Vagina (tissue), 2 donors: Measurements from ENCODE around the gene DDX56.

ENCODE experiments used
- POLR2A ChIP-seq, 2 donors: fragments of 450-650 bp; IDR thresholded peaks; one replicate each; pipeline ENCODE4 v1.6.1; 2017; ENCODE audit warnings: antibody characterized with exemption in 2 of 2, mild to moderate bottlenecking in 2 of 2, moderate library complexity in 2 of 2
- POLR2AphosphoS5 ChIP-seq, 2 donors: sonication (generic); formaldehyde crosslinking; IDR thresholded peaks; one replicate each; pipeline ENCODE4 v1.9.0; 2017; ENCODE audit warnings: antibody characterized with exemption in 2 of 2, mild to moderate bottlenecking in 2 of 2, low read depth in 1 of 2; ENCODE audit not compliant: insufficient read depth in 1 of 2
- TF ChIP-seq, protein P1 (sequence below), 3 experiments: fragments of 450-650 bp in 2 of 3; fragments of 200-600 bp in 1 of 3; sonication (generic) in 1 of 3; IDR thresholded peaks; one replicate each; pipeline ENCODE4 v1.5.1; 2017 to 2019; ENCODE audit warnings: antibody characterized with exemption in 3 of 3, mild to moderate bottlenecking in 2 of 3, moderate library complexity in 2 of 3

DNA sequence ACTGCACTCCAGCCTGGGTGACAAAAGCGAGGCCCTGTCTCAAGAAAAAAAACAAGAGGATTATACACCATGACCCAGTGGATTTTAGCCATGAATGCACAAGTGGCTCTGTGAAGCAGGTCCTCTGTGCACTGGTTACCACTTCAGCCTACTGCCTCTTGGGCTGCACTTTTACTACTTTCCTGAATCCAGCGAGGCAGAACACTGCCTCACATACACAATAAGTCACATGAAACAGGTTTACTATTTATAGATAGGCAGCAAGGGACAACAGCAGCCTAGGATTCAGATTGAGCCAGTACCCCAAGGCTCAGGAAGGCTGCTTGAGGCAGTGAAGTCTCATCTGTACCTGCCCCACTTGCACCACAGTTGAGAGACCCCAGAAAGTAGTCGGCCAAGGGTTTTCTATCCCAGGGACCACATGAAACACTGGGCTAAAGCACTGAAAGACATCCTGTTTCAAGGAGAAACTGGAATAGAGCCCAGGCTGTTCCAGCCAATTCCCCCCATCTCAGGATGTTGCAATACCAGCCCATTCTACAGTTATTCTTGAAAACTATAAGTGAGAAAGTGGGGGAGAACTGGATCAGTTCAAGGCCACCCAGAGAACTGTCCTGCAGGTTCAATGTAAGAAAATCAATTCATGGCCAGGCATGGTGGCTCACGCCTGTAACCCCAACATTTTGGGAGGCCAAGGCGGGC lies 22.4 kb upstream of the DDX56 start:
- TF ChIP-seq, protein P1, sequence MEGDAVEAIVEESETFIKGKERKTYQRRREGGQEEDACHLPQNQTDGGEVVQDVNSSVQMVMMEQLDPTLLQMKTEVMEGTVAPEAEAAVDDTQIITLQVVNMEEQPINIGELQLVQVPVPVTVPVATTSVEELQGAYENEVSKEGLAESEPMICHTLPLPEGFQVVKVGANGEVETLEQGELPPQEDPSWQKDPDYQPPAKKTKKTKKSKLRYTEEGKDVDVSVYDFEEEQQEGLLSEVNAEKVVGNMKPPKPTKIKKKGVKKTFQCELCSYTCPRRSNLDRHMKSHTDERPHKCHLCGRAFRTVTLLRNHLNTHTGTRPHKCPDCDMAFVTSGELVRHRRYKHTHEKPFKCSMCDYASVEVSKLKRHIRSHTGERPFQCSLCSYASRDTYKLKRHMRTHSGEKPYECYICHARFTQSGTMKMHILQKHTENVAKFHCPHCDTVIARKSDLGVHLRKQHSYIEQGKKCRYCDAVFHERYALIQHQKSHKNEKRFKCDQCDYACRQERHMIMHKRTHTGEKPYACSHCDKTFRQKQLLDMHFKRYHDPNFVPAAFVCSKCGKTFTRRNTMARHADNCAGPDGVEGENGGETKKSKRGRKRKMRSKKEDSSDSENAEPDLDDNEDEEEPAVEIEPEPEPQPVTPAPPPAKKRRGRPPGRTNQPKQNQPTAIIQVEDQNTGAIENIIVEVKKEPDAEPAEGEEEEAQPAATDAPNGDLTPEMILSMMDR (IDR thresholded peaks at IDR 0.05), result no peak
- TF ChIP-seq POLR2A (IDR thresholded peaks at IDR 0.05), result no peak
- TF ChIP-seq POLR2AphosphoS5 (IDR thresholded peaks at IDR 0.05; ENCODE audit: insufficient read depth in 1 of 2, low read depth in 1 of 2), result no peak
